H9 (cell line): Measurements from ENCODE around the gene TNFAIP8L1. TPM values are rescaled to one million over a fixed set of nuclear protein-coding genes. Genes with fewer than 3 reads are reported as not detected.
"Not testable (repeated sequence)": the region's sequence is repeated elsewhere in the genome, so short reads cannot be mapped to it uniquely, and the experiment has no call there.

Source experiments
- DNase-seq: peaks from one replicate; pipeline ENCODE4 v3.0.0-alpha.2; 2017
- H2AFZ ChIP-seq: one replicate; pipeline ENCODE4 v1.6.1; 2013; ENCODE audit warnings: mild to moderate bottlenecking, low read length, control low read depth, moderate library complexity
- H2AK5ac ChIP-seq: 2 replicates; pipeline ENCODE4 v1.6.1; 2013; ENCODE audit warnings: low read length, control low read depth, mixed read lengths; ENCODE audit not compliant: insufficient read length
- H2BK120ac ChIP-seq: one replicate; pipeline ENCODE4 v1.6.1; 2013; ENCODE audit warnings: low read depth, mild to moderate bottlenecking, low read length, control low read depth, inconsistent platforms; ENCODE audit not compliant: poor library complexity, severe bottlenecking
- H2BK12ac ChIP-seq: 2 replicates; pipeline ENCODE4 v1.6.1; 2013; ENCODE audit warnings: low read length, control low read depth, mixed read lengths, low read depth; ENCODE audit not compliant: insufficient read length
- H2BK15ac ChIP-seq: 2 replicates; pipeline ENCODE4 v1.6.1; 2013; ENCODE audit warnings: low read depth, low read length, control low read depth
- H2BK20ac ChIP-seq: one replicate; pipeline ENCODE4 v1.6.1; 2013; ENCODE audit warnings: low read depth, mild to moderate bottlenecking, low read length, control low read depth, inconsistent platforms; ENCODE audit not compliant: poor library complexity, severe bottlenecking
- H2BK5ac ChIP-seq: 2 replicates; pipeline ENCODE4 v1.6.1; 2013; ENCODE audit warnings: low read length, control low read depth, mixed read lengths; ENCODE audit not compliant: insufficient read length
- H3K14ac ChIP-seq: 2 replicates; pipeline ENCODE4 v1.6.1; 2013; ENCODE audit warnings: low read length, control low read depth; ENCODE audit not compliant: insufficient read depth
- H3K18ac ChIP-seq: 2 replicates; pipeline ENCODE4 v1.6.1; 2013; ENCODE audit warnings: low read depth, mild to moderate bottlenecking, mixed read lengths, low read length, control low read depth; ENCODE audit not compliant: insufficient read length
- H3K23ac ChIP-seq: 2 replicates; pipeline ENCODE4 v1.6.1; 2013; ENCODE audit warnings: low read length, control low read depth, mixed read lengths, low read depth; ENCODE audit not compliant: insufficient read length
- H3K23me2 ChIP-seq: 2 replicates; pipeline ENCODE4 v1.6.1; 2013; ENCODE audit warnings: low read depth, mild to moderate bottlenecking, mixed read lengths, low read length, control low read depth; ENCODE audit not compliant: insufficient read length, poor library complexity, severe bottlenecking
- H3K27ac ChIP-seq: 2 replicates; pipeline ENCODE4 v1.5.1; 2013; ENCODE audit warnings: low read length, control low read depth, mixed read lengths, low read depth; ENCODE audit not compliant: insufficient read length
- H3K27me3 ChIP-seq: 2 replicates; pipeline ENCODE4 v1.6.1; 2013; ENCODE audit warnings: low read length, control low read depth, inconsistent platforms; ENCODE audit not compliant: insufficient read depth
- H3K4ac ChIP-seq: 2 replicates; pipeline ENCODE4 v1.6.1; 2013; ENCODE audit warnings: low read depth, mild to moderate bottlenecking, control low read depth, inconsistent platforms, low read length, moderate library complexity
- H3K4me1 ChIP-seq: 2 replicates; pipeline ENCODE4 v1.6.1; 2013; ENCODE audit warnings: low read length, control low read depth, inconsistent platforms; ENCODE audit not compliant: insufficient read depth
- H3K4me2 ChIP-seq: 2 replicates; pipeline ENCODE4 v1.6.1; 2013; ENCODE audit warnings: low read length, control low read depth, mixed read lengths; ENCODE audit not compliant: insufficient read length, insufficient read depth
- H3K56ac ChIP-seq: 2 replicates; pipeline ENCODE4 v1.6.1; 2013; ENCODE audit warnings: low read depth, mild to moderate bottlenecking, mixed read lengths, low read length, control low read depth; ENCODE audit not compliant: insufficient read length
- H3K79me1 ChIP-seq: 2 replicates; pipeline ENCODE4 v1.6.1; 2013; ENCODE audit warnings: low read depth, mild to moderate bottlenecking, moderate library complexity, low read length, control low read depth, inconsistent platforms; ENCODE audit not compliant: insufficient read depth, poor library complexity, severe bottlenecking
- H3K79me2 ChIP-seq: 2 replicates; pipeline ENCODE4 v1.6.1; 2013; ENCODE audit warnings: low read length, control low read depth, inconsistent platforms; ENCODE audit not compliant: insufficient read depth
- H3K9ac ChIP-seq: 2 replicates; pipeline ENCODE4 v1.6.1; 2013; ENCODE audit warnings: low read length, control low read depth, mixed read lengths; ENCODE audit not compliant: insufficient read length; ENCODE audit errors: extremely low read depth
- H3K9me3 ChIP-seq: one replicate; pipeline ENCODE4 v1.6.1; 2013; ENCODE audit warnings: low read depth, low read length, inconsistent platforms; ENCODE audit not compliant: control insufficient read depth
- H3T11ph ChIP-seq: one replicate; pipeline ENCODE4 v1.6.1; 2013; ENCODE audit warnings: mild to moderate bottlenecking, low read length, control low read depth, inconsistent platforms
- H4K20me1 ChIP-seq: one replicate; pipeline ENCODE4 v1.6.1; 2013; ENCODE audit not compliant: control insufficient read depth, insufficient read length, insufficient read depth
- H4K5ac ChIP-seq: 2 replicates; pipeline ENCODE4 v1.6.1; 2013; ENCODE audit warnings: low read depth, mild to moderate bottlenecking, mixed read lengths, low read length, control low read depth; ENCODE audit not compliant: insufficient read length
- H4K8ac ChIP-seq: replicated peaks from 2 replicates; pipeline ENCODE4 v1.6.1; 2013; ENCODE audit warnings: low read length, control low read depth, mixed read lengths, low read depth; ENCODE audit not compliant: insufficient read length
- H4K91ac ChIP-seq: 2 replicates; pipeline ENCODE4 v1.6.1; 2013; ENCODE audit warnings: low read depth, mild to moderate bottlenecking, moderate library complexity, mixed read lengths, low read length, control low read depth; ENCODE audit not compliant: insufficient read length
- H3K27ac Mint-ChIP-seq, 3 experiments: 2 replicates in 2 of 3; 3 replicates in 1 of 3; pipeline ENCODE4 v1.8.0; 2020 to 2021; ENCODE audit warnings: mixed read lengths in 3 of 3, mild to moderate bottlenecking in 1 of 3, moderate library complexity in 1 of 3
- H3K27me3 Mint-ChIP-seq: 2 replicates; pipeline ENCODE4 v1.8.0; 2021; ENCODE audit warnings: low read depth, mild to moderate bottlenecking, moderate library complexity, mixed read lengths
- H3K36me3 Mint-ChIP-seq, 3 experiments: 2 replicates in 2 of 3; 3 replicates in 1 of 3; pipeline ENCODE4 v1.8.0; 2020 to 2021; ENCODE audit warnings: low read depth in 3 of 3, mixed read lengths in 3 of 3; ENCODE audit not compliant: insufficient read depth in 1 of 3
- H3K4me1 Mint-ChIP-seq, 2 experiments: 2 replicates each; pipeline ENCODE4 v1.8.0; 2020; ENCODE audit warnings: mixed read lengths in 2 of 2
- H3K4me3 Mint-ChIP-seq, 2 experiments: 2 replicates in 1 of 2; 3 replicates in 1 of 2; pipeline ENCODE4 v1.8.0; 2020 to 2021; ENCODE audit warnings: mild to moderate bottlenecking in 2 of 2, mixed read lengths in 2 of 2, moderate library complexity in 1 of 2
- H3K9me3 Mint-ChIP-seq, 2 experiments: 2 replicates in 1 of 2; 3 replicates in 1 of 2; pipeline ENCODE4 v1.8.0; 2020; ENCODE audit warnings: mild to moderate bottlenecking in 2 of 2, mixed read lengths in 2 of 2, moderate library complexity in 1 of 2
- whole genome bisulfite sequencing: extraction: QIAGEN DNeasy Blood & Tissue Kit; methylation state at CpG from one replicate; pipeline ENCODE4 v1.1.7; 2013; ENCODE audit warnings: missing lambda C conversion rate, low lambda C conversion rate, mixed read lengths; ENCODE audit not compliant: insufficient read length; ENCODE audit errors: extremely low coverage; 5-methylcytosine and 5-hydroxymethylcytosine counted together
- total RNA-seq: library from RNA; stranded (reverse); gene quantifications from 2 replicates; pipeline ENCODE4 v1.2.1, GENCODE V29; 2021
- TF ChIP-seq, protein P1 (sequence below): fragments of 200-600 bp; sonication (generic); conservative IDR thresholded peaks from 3 replicates; pipeline ENCODE4 v1.8.0; 2021; ENCODE audit warnings: antibody characterized with exemption, mild to moderate bottlenecking

Gene TNFAIP8L1
- total RNA-seq, 1 experiment from 2014 or later, result 4.2 TPM

DNA sequence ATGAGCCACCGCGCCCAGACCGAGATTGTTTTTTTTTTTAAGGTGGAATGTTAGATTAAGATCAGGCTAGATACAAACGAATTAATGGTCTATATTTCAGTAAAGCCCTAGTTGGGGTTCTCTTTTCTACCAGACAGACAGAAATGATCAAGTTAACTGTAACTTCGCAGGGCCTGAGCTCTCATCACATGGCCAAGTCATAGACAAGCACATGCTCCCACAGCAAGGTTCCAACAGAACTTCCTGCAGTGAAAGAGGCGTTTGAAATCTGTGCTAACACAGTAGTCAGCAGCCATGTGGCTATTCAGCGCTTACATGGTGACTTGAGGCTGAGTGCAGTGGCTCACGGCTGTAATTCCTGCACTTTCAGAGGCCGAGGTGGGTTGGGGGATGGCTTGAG lies 45.1 kb upstream of the TNFAIP8L1 start:
- Histone ChIP-seq H3K27me3 (no peaks in the 10 kb centered on the region; the same call in 1 of the 2 replicates), H2BK120ac (no peak overlapping the region), H3K27ac (no peak overlapping the region), H4K20me1 (no peaks in the 10 kb centered on the region), H3K79me2 (no peaks in the 10 kb centered on the region), H4K5ac (no peak overlapping the region), H2AFZ (no peak overlapping the region), H3K23ac (no peak overlapping the region), H3K14ac (no peak overlapping the region), H2BK12ac (no peak overlapping the region), H2AK5ac (no peak overlapping the region), H3K23me2 (peaks cover 11% of the 10 kb centered on the region), H3K79me1 (no peaks in the 10 kb centered on the region), H4K8ac (no peak overlapping the region), H4K91ac (no peak overlapping the region), H3K4me1 (no peaks in the 10 kb centered on the region), H2BK20ac (no peak overlapping the region), H3K4me2 (no peak overlapping the region), H3K18ac (no peak overlapping the region), H3T11ph (no peak overlapping the region), H3K9ac (no peak overlapping the region), H3K9me3 (no peaks in the 10 kb centered on the region), H2BK5ac (no peak overlapping the region), H3K4ac (no peak overlapping the region), H3K56ac (no peak overlapping the region), H2BK15ac (no peak overlapping the region)
- Mint-ChIP-seq H3K4me1 (peaks cover 8 to 32% of the 10 kb centered on the region in 2 experiments), H3K36me3 (no peaks in the 10 kb centered on the region; a peak in 1 of 7 replicates), H3K9me3 (no peaks in the 10 kb centered on the region; a peak in 2 of 5 replicates), H3K27ac (peak overlapping the region in 1 of 3 experiments; percentile 27; a peak in 2 of 7 replicates), H3K27me3 (peaks cover 57% of the 10 kb centered on the region), H3K4me3 (no peak overlapping the region)
- no CpG with 5 or more reads among the region's 9 CpGs for WGBS
- no peak for DNase-seq
- TF ChIP-seq, protein P1, sequence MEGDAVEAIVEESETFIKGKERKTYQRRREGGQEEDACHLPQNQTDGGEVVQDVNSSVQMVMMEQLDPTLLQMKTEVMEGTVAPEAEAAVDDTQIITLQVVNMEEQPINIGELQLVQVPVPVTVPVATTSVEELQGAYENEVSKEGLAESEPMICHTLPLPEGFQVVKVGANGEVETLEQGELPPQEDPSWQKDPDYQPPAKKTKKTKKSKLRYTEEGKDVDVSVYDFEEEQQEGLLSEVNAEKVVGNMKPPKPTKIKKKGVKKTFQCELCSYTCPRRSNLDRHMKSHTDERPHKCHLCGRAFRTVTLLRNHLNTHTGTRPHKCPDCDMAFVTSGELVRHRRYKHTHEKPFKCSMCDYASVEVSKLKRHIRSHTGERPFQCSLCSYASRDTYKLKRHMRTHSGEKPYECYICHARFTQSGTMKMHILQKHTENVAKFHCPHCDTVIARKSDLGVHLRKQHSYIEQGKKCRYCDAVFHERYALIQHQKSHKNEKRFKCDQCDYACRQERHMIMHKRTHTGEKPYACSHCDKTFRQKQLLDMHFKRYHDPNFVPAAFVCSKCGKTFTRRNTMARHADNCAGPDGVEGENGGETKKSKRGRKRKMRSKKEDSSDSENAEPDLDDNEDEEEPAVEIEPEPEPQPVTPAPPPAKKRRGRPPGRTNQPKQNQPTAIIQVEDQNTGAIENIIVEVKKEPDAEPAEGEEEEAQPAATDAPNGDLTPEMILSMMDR, result no peak

DNA sequence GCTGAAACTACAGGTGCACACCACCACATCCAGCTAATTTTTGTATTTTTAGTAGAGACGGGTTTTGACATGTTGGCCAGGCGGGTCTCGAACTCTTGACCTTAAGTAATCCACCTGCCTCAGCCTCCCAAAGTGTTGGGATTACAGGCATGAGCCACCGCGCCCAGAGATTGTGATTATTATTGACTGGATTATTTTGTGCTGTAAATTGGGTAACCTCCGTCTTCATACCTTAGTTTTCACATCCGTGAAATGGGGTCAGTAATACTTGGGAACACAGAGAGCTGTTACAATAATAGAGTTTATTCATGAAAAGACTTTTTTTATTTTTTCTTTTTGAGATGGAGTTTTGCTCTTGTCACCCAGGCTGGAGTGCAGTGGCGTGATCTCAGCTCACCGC lies 44.2 kb upstream of the TNFAIP8L1 start:
- no CpG with 5 or more reads among the region's 9 CpGs for WGBS
- H2BK120ac ChIP-seq, H3K23ac ChIP-seq, H2BK12ac ChIP-seq, H3K9me3 ChIP-seq, H3K27ac Mint-ChIP-seq, H3K14ac ChIP-seq, H2BK15ac ChIP-seq, H3K27ac ChIP-seq, H4K5ac ChIP-seq, H3K4me1 ChIP-seq, H3K4ac ChIP-seq, DNase-seq, H2BK5ac ChIP-seq, H3K9me3 Mint-ChIP-seq, H3K56ac ChIP-seq, H2AFZ ChIP-seq, H3K79me1 ChIP-seq, H2BK20ac ChIP-seq, H3K18ac ChIP-seq, H4K8ac ChIP-seq, H3K36me3 Mint-ChIP-seq, H3T11ph ChIP-seq, H3K9ac ChIP-seq, H3K4me2 ChIP-seq, H2AK5ac ChIP-seq, H3K27me3 ChIP-seq, H4K20me1 ChIP-seq, H3K4me3 Mint-ChIP-seq, H4K91ac ChIP-seq, H3K79me2 ChIP-seq: not testable (repeated sequence)
- peaks cover 63% of the 10 kb centered on the region for H3K27me3 Mint-ChIP-seq
- H3K4me1 Mint-ChIP-seq, result peaks cover 8 to 27% of the 10 kb centered on the region in 2 experiments
- peaks cover 11% of the 10 kb centered on the region for H3K23me2 ChIP-seq
